Mesendoderm (in vitro differentiated cells): ENCODE results near the gene GOLGA3.
"Not testable (repeated sequence)": the region's sequence is repeated elsewhere in the genome, so short reads cannot be mapped to it uniquely, and the experiment has no call there.

Experiments
- DNase-seq: peaks from one replicate; pipeline ENCODE4 v3.0.0; 2013
- H2AK5ac ChIP-seq: 2 replicates; pipeline ENCODE4 v1.6.1; 2013; ENCODE audit warnings: low read length, inconsistent platforms
- H2BK120ac ChIP-seq: 2 replicates; pipeline ENCODE4 v1.6.1; 2013; ENCODE audit warnings: low read depth, mild to moderate bottlenecking, low read length, moderate library complexity, mixed read lengths
- H2BK15ac ChIP-seq: replicated peaks from 2 replicates; pipeline ENCODE4 v1.6.1; 2013; ENCODE audit warnings: low read depth, mild to moderate bottlenecking, moderate library complexity
- H2BK5ac ChIP-seq: 2 replicates; pipeline ENCODE4 v1.6.1; 2013; ENCODE audit warnings: low read length, inconsistent platforms
- H3K18ac ChIP-seq: 2 replicates; pipeline ENCODE4 v1.6.1; 2013; ENCODE audit warnings: mild to moderate bottlenecking, low read length, mixed read lengths
- H3K23ac ChIP-seq: one replicate; pipeline ENCODE4 v1.6.1; 2013; ENCODE audit warnings: low read length
- H3K27ac ChIP-seq: 2 replicates; pipeline ENCODE4 v1.5.1; 2013; ENCODE audit warnings: low read depth, mild to moderate bottlenecking, inconsistent platforms, low read length, moderate library complexity
- H3K27me3 ChIP-seq: 2 replicates; pipeline ENCODE4 v1.6.1; 2013; ENCODE audit warnings: low read length, control low read depth, mild to moderate bottlenecking, inconsistent platforms; ENCODE audit not compliant: insufficient read depth, poor library complexity
- H3K36me3 ChIP-seq: 2 replicates; pipeline ENCODE4 v1.6.1; 2013; ENCODE audit warnings: low read length, inconsistent platforms; ENCODE audit not compliant: control insufficient read depth, insufficient read depth
- H3K4ac ChIP-seq: one replicate; pipeline ENCODE4 v1.6.1; 2013; ENCODE audit warnings: low read depth, mild to moderate bottlenecking, low read length, moderate library complexity
- H3K4me1 ChIP-seq: 2 replicates; pipeline ENCODE4 v1.6.1; 2013; ENCODE audit warnings: low read depth, low read length, inconsistent platforms; ENCODE audit not compliant: control insufficient read depth
- H3K4me2 ChIP-seq: 2 replicates; pipeline ENCODE4 v1.6.1; 2013; ENCODE audit warnings: low read length
- H3K4me3 ChIP-seq: 2 replicates; pipeline ENCODE4 v1.5.1; 2013; ENCODE audit warnings: mild to moderate bottlenecking, low read length
- H3K56ac ChIP-seq: one replicate; pipeline ENCODE4 v1.6.1; 2013; ENCODE audit warnings: low read length
- H3K79me1 ChIP-seq: 2 replicates; pipeline ENCODE4 v1.6.1; 2013; ENCODE audit warnings: low read length, inconsistent platforms
- H3K79me2 ChIP-seq: 2 replicates; pipeline ENCODE4 v1.6.1; 2013; ENCODE audit warnings: mild to moderate bottlenecking, low read length; ENCODE audit not compliant: control insufficient read depth, insufficient read depth
- H3K9ac ChIP-seq: 2 replicates; pipeline ENCODE4 v1.6.1; 2013; ENCODE audit warnings: low read length, inconsistent platforms
- H4K5ac ChIP-seq: one replicate; pipeline ENCODE4 v1.6.1; 2013; ENCODE audit warnings: low read length
- H4K8ac ChIP-seq: one replicate; pipeline ENCODE4 v1.6.1; 2013; ENCODE audit warnings: low read depth, mild to moderate bottlenecking, control low read depth, low read length, moderate library complexity
- WGBS: extraction: QIAGEN DNeasy Blood & Tissue Kit; methylation state at CpG from one replicate; pipeline ENCODE4 v1.1.7; 2013; ENCODE audit warnings: low lambda C conversion rate, missing lambda C conversion rate; ENCODE audit not compliant: insufficient coverage; ENCODE audit errors: extremely low coverage; 5-methylcytosine and 5-hydroxymethylcytosine counted together

GOLGA3 gene

GRCh38 chr12:132836795-132837331, 8.2 kb upstream of the GOLGA3 start:
- H4K5ac ChIP-seq, result no peak overlapping the region
- no peak overlapping the region for H3K18ac ChIP-seq
- H3K27me3 ChIP-seq, result no peaks in the 10 kb centered on the region
- no peak overlapping the region for H2BK5ac ChIP-seq
- H2BK15ac ChIP-seq, result no peak overlapping the region
- no peak overlapping the region for H3K27ac ChIP-seq
- H3K79me2 ChIP-seq, result no peaks in the 10 kb centered on the region
- H3K9ac ChIP-seq, result no peak overlapping the region
- H3K36me3 ChIP-seq, result peaks cover 8% of the 10 kb centered on the region
- H3K23ac ChIP-seq, result no peak overlapping the region
- H3K4ac ChIP-seq, result no peak overlapping the region
- no peak overlapping the region for H2BK120ac ChIP-seq
- H3K56ac ChIP-seq, result no peak overlapping the region
- H4K8ac ChIP-seq, result no peak overlapping the region
- DNase-seq, result no peak
- no peak overlapping the region for H2AK5ac ChIP-seq
- H3K4me2 ChIP-seq, result no peak overlapping the region
- H3K79me1 ChIP-seq, result no peaks in the 10 kb centered on the region
- H3K4me1 ChIP-seq, result no peaks in the 10 kb centered on the region
- no CpG with 5 or more reads among the region's 5 CpGs for WGBS
- no peak overlapping the region for H3K4me3 ChIP-seq

GRCh38 chr12:132836230-132836629, 7.6 kb upstream of the GOLGA3 start:
- DNase-seq, H3K27ac ChIP-seq: not testable (repeated sequence)
- no CpG with 5 or more reads among the region's 30 CpGs for WGBS

GRCh38 chr12:132835076-132836025, 6.7 kb upstream of the GOLGA3 start:
- H3K4me1 ChIP-seq, result no peaks in the 10 kb centered on the region
- H2BK120ac ChIP-seq, result no peak overlapping the region
- no peak overlapping the region for H3K18ac ChIP-seq
- H3K9ac ChIP-seq, result no peak overlapping the region
- no peak overlapping the region for H3K23ac ChIP-seq
- H2BK15ac ChIP-seq, result no peak overlapping the region
- H4K5ac ChIP-seq, result no peak overlapping the region
- peaks cover 8% of the 10 kb centered on the region for H3K36me3 ChIP-seq
- no peak overlapping the region for H3K4me3 ChIP-seq
- no peak for DNase-seq
- H3K4ac ChIP-seq, result no peak overlapping the region
- no peak overlapping the region for H3K4me2 ChIP-seq
- H2BK5ac ChIP-seq, result no peak overlapping the region
- H3K79me2 ChIP-seq, result no peaks in the 10 kb centered on the region
- WGBS, result no CpG with 5 or more reads among the region's 42 CpGs
- no peaks in the 10 kb centered on the region for H3K79me1 ChIP-seq
- H3K56ac ChIP-seq, result no peak overlapping the region
- H3K27me3 ChIP-seq, result no peaks in the 10 kb centered on the region
- no peak overlapping the region for H4K8ac ChIP-seq
- no peak overlapping the region for H3K27ac ChIP-seq
- no peak overlapping the region for H2AK5ac ChIP-seq

More at GRCh38 chr12:132836230-132836629, 7.6 kb upstream of the GOLGA3 start:
- H3K23ac ChIP-seq, H3K56ac ChIP-seq, H3K9ac ChIP-seq, H3K79me1 ChIP-seq, H3K4ac ChIP-seq, H2BK120ac ChIP-seq, H3K4me3 ChIP-seq, H3K27me3 ChIP-seq, H3K4me2 ChIP-seq, H3K4me1 ChIP-seq, H2BK5ac ChIP-seq, H2BK15ac ChIP-seq, H3K36me3 ChIP-seq, H2AK5ac ChIP-seq, H4K8ac ChIP-seq, H4K5ac ChIP-seq, H3K79me2 ChIP-seq, H3K18ac ChIP-seq: not testable (repeated sequence)

GRCh38 chr12:132834181-132834711, 5.6 kb upstream of the GOLGA3 start:
- H3K4ac ChIP-seq, result no peak overlapping the region
- H2AK5ac ChIP-seq, result no peak overlapping the region
- H2BK15ac ChIP-seq, result no peak overlapping the region
- H3K36me3 ChIP-seq, result peaks cover 6% of the 10 kb centered on the region
- no peak overlapping the region for H4K8ac ChIP-seq
- H3K79me1 ChIP-seq, result no peaks in the 10 kb centered on the region
- H2BK5ac ChIP-seq, result no peak overlapping the region
- H3K4me3 ChIP-seq, result no peak overlapping the region
- H2BK120ac ChIP-seq, result no peak overlapping the region
- no peak overlapping the region for H3K9ac ChIP-seq
- no peak overlapping the region for H4K5ac ChIP-seq
- no peak overlapping the region for H3K4me2 ChIP-seq
- no peaks in the 10 kb centered on the region for H3K4me1 ChIP-seq
- no peak overlapping the region for H3K27ac ChIP-seq
- H3K27me3 ChIP-seq, result no peaks in the 10 kb centered on the region
- no CpG with 5 or more reads among the region's 5 CpGs for WGBS
- H3K79me2 ChIP-seq, result no peaks in the 10 kb centered on the region
- no peak for DNase-seq
- H3K18ac ChIP-seq, result no peak overlapping the region
- H3K23ac ChIP-seq, result no peak overlapping the region
- H3K56ac ChIP-seq, result no peak overlapping the region

- Histone ChIP-seq H4K8ac (no peak overlapping the region), H3K9ac (no peak overlapping the region), H3K27me3 (no peaks in the 10 kb centered on the region), H4K5ac (no peak overlapping the region), H2BK5ac (no peak overlapping the region), H3K79me1 (peaks cover under 1% of the 10 kb centered on the region), H3K79me2 (peaks cover under 1% of the 10 kb centered on the region), H2AK5ac (no peak overlapping the region), H2BK15ac (no peak overlapping the region), H3K4ac (no peak overlapping the region), H2BK120ac (no peak overlapping the region), H3K56ac (no peak overlapping the region), H3K27ac (no peak overlapping the region), H3K23ac (no peak overlapping the region), H3K18ac (no peak overlapping the region), H3K36me3 (peaks cover 6% of the 10 kb centered on the region), H3K4me2 (no peak overlapping the region), H3K4me1 (no peaks in the 10 kb centered on the region), H3K4me3 (no peak overlapping the region)
- DNase-seq, result no peak
- no CpG with 5 or more reads among the region's 8 CpGs for WGBS
Measured at GRCh38 chr12:132833341-132833740, 4.7 kb upstream of the GOLGA3 start.
